ENCODE measurements around the gene PLEKHM2. TPM values are rescaled to one million over a fixed set of nuclear protein-coding genes. Genes with fewer than 3 reads are reported as not detected.

The PLEKHM2 gene
- total and polyA plus RNA-seq, 2 of the 4 experiments (the other 2 are of a cell fraction) = 24.7 to 48.0 TPM

- in situ Hi-C loops (cut with MboI; ENCODE audit: low sequenced_read_pairs) (no loop called here), intact Hi-C loops (cut with micrococcal nuclease) (loop anchor here (5.0 kb wide), 2 partner anchors 86 to 106 kb away; partner anchors contain the start of gene DDI2), dilution Hi-C loops (cut with HindIII; ENCODE audit: low sequenced_read_pairs, unreplicated experiment) (no loop called here)
- peak; percentile 29 for DNase-seq
- Histone ChIP-seq H3K4me1 (ENCODE audit: control insufficient read depth, insufficient read depth, low read length) (peaks cover 16% of the 10 kb centered on the region; the same call in 1 of the 2 replicates), H3K4me2 (ENCODE audit: low read depth, low read length) (peak overlapping the region; percentile 18), H3K9me1 (ENCODE audit: insufficient read depth, low read length) (peaks cover 10% of the 10 kb centered on the region), H3K23ac (ENCODE audit: low read depth, low read length) (0 out of 2 replicates have a peak overlapping the region, but pooled peaks have one; percentile 0), H3K36me3 (ENCODE audit: control insufficient read depth, insufficient read depth, low read length) (peaks cover 4% of the 10 kb centered on the region; the same call in 1 of the 2 replicates), H3K79me1 (ENCODE audit: low read depth in 1 of 2, low read length in 2 of 2) (peaks cover 42 to 71% of the 10 kb centered on the region in 2 experiments), H3K27ac (ENCODE audit: insufficient read depth, low read length) (peak overlapping the region; percentile 59; the same call in 1 of the 2 replicates), H2BK20ac (ENCODE audit: low read depth, low read length) (no peak overlapping the region), H2BK5ac (ENCODE audit: low read depth, low read length, poor library complexity, severe bottlenecking) (peak overlapping the region; percentile 14), H4K8ac (ENCODE audit: low read depth in 2 of 2, low read length in 2 of 2) (peak overlapping the region in 1 of 2 experiments; percentile 91; a peak in 1 of 4 replicates), H3K9ac (ENCODE audit: low read depth, low read length) (peak overlapping the region; percentile 5; the same call in 1 of the 2 replicates), H4K5ac (ENCODE audit: low read depth, low read length) (0 out of 2 replicates have a peak overlapping the region, but pooled peaks have one; percentile 2), H4K20me1 (ENCODE audit: insufficient read depth, low read length) (peaks cover 28% of the 10 kb centered on the region), H3K9me3 (ENCODE audit: control insufficient read depth, insufficient read depth, low read length) (no peaks in the 10 kb centered on the region), H2BK15ac (ENCODE audit: low read depth, low read length) (no peak overlapping the region), H3K27me3 (ENCODE audit: control insufficient read depth, insufficient read depth, low read length) (no peaks in the 10 kb centered on the region), H3K14ac (replicated peaks; ENCODE audit: low read depth, low read length) (peak overlapping the region; percentile 12; the same call in 1 of the 2 replicates), H3K4ac (ENCODE audit: low read depth, low read length) (peak overlapping the region; percentile 56), H3K56ac (ENCODE audit: extremely low read depth, insufficient read depth, low read length) (no peak overlapping the region), H2AFZ (replicated peaks; ENCODE audit: low read length, poor library complexity) (peak overlapping the region; percentile 50), H2AK9ac (replicated peaks; ENCODE audit: low read depth, low read length, poor library complexity) (peak overlapping the region; percentile 67), H2AK5ac (ENCODE audit: low read depth, low read length) (no peak overlapping the region), H3K4me3 (ENCODE audit: insufficient read depth, low read depth, low read length) (no peak overlapping the region), H2BK120ac (ENCODE audit: low read depth, low read length) (peak overlapping the region; percentile 0), H4K91ac (ENCODE audit: insufficient read depth, low read depth, low read length) (no peak overlapping the region), H3K18ac (ENCODE audit: low read depth, low read length) (peak overlapping the region; percentile 3; the same call in 1 of the 2 replicates)
- peak; percentile 33; the same call in 1 of the 2 replicates for TF ChIP-seq CTCF (conservative IDR thresholded peaks at IDR 0.05; ENCODE audit: low read depth, low read length)
- TF ChIP-seq RCOR1 (IDR thresholded peaks at IDR 0.05; ENCODE audit: insufficient replicate concordance, low read length) = no peak
- peak; percentile 42 for TF ChIP-seq RAD21 (IDR thresholded peaks at IDR 0.05; ENCODE audit: low read length)
- BruUV-seq (replicated peaks) = no TSS peak
- ChIA-PET CTCF (no interaction called here), POLR2A (ENCODE audit: unreplicated experiment) (no interaction called here)
- peak; percentile 60 for ATAC-seq (ENCODE audit: low read depth)
- 97% methylated on average over 5 of the region's 19 CpGs; no CpG with 5 or more reads in 1 of the 2 experiments for WGBS, 2 experiments (ENCODE audit: extremely low coverage in 2 of 2, insufficient read length in 1 of 2)
Observed at GRCh38 chr1:15702722-15703550, 18.8 kb downstream of the PLEKHM2 start.

All from IMR-90 (cell line).